Effector memory CD4-positive, alpha-beta T cell (primary cell): ENCODE results near the gene CDNF.

Experiments used
- DNase-seq, 3 donors: peaks; one replicate each; pipeline ENCODE4 v3.0.0-alpha.2; 2020
- H3K27ac ChIP-seq: 2 replicates; pipeline ENCODE4 v1.7.0; 2013; ENCODE audit warnings: mild to moderate bottlenecking, low read length, moderate library complexity; ENCODE audit not compliant: insufficient read depth, poor library complexity, severe bottlenecking
- H3K27me3 ChIP-seq: replicated peaks from 2 replicates; pipeline ENCODE4 v1.7.0; 2013; ENCODE audit warnings: mild to moderate bottlenecking, low read length; ENCODE audit not compliant: insufficient read depth, control insufficient read depth, poor library complexity, severe bottlenecking
- H3K36me3 ChIP-seq: 2 replicates; pipeline ENCODE4 v1.7.0; 2013; ENCODE audit warnings: mild to moderate bottlenecking, low read length, moderate library complexity; ENCODE audit not compliant: control insufficient read depth, insufficient read depth
- H3K4me1 ChIP-seq: 2 replicates; pipeline ENCODE4 v1.7.0; 2013; ENCODE audit warnings: low read length, mild to moderate bottlenecking; ENCODE audit not compliant: control insufficient read depth, insufficient read depth, poor library complexity, severe bottlenecking
- H3K4me3 ChIP-seq: 2 replicates; pipeline ENCODE4 v1.7.0; 2013; ENCODE audit warnings: low read length, low read depth, mild to moderate bottlenecking; ENCODE audit not compliant: insufficient read depth, poor library complexity, severe bottlenecking
- H3K9me3 ChIP-seq: 2 replicates; pipeline ENCODE4 v1.7.0; 2013; ENCODE audit warnings: mild to moderate bottlenecking, low read length, moderate library complexity; ENCODE audit not compliant: control insufficient read depth

CDNF gene

DNA sequence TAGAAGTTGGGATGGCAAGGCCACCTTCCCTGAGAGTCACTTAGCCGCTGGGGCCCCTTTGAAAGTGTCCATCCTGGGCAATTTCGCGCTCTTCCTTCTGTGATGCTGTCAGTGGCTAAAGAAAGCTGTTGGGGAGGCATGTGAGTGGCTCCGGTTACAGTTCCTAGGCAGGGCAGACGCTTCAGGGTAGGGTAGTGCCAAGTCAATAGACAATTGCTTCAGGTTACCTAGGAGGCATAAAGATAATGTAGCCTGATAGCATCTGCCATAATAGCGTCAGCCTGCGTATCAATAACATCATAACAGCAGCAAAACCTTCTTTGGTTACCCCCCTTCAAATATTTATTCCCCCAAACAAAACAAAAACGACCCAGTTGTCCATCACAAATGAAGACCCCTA lies 63.0 kb downstream of the CDNF start, which contains the start of gene FAM107B:
Gene FAM107B (minus strand): TSS at position 101 of the 400 bp plus-strand sequence. CDS start 234 bp downstream, outside the sequence.
- Histone ChIP-seq H3K9me3 (no peaks in the 10 kb centered on the region), H3K4me3 (no peak within 1 kb of the TSS), H3K36me3 (no peaks in the 10 kb centered on the region), H3K27me3 (no peaks in the 10 kb centered on the region), H3K27ac (no peak within 1 kb of the TSS), H3K4me1 (no peaks in the 10 kb centered on the region)
- no peak for DNase-seq

GRCh38 chr10:14774214-14774580 lies 63.6 kb downstream of the CDNF start:
- no peak for DNase-seq
- H3K27me3 ChIP-seq, result no peaks in the 10 kb centered on the region
- no peak overlapping the region for H3K4me3 ChIP-seq
- H3K4me1 ChIP-seq, result no peaks in the 10 kb centered on the region
- H3K27ac ChIP-seq, result no peak overlapping the region
- H3K9me3 ChIP-seq, result no peaks in the 10 kb centered on the region
- no peaks in the 10 kb centered on the region for H3K36me3 ChIP-seq

DNA sequence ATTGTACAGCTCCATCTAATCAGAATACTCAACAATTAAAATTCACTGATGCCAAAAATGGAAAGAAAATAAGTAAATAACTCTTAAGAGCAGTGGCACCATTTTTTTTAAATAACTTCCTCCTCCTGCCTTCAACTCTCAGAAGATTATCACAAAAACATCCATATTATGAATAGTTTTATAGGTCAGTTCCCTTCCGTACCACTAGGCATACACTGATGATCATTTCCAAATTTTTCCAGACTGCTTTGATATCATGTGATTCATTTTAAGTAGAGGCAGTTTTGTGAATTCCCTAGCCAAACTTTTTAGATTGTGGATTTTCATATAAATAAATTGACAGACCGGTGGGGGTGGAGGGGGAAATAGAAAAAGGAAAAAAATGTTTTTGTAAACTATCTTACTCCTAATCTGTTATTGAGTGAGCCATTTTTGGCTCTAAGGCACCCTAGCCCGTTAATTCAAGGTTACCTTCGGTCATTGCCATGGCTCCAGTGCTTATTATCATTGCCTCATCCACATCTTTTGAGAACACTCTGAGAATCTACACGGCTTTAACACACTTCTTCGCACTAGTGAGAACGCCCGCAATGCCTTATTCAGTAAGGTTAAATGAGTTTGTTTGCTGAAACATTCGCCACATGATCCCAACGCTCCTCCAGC lies 64.2 kb downstream of the CDNF start:
- Histone ChIP-seq H3K27ac (no peak overlapping the region), H3K27me3 (no peaks in the 10 kb centered on the region), H3K4me3 (no peak overlapping the region), H3K36me3 (no peaks in the 10 kb centered on the region), H3K9me3 (no peaks in the 10 kb centered on the region), H3K4me1 (no peaks in the 10 kb centered on the region)
- DNase-seq, result no peak

DNA sequence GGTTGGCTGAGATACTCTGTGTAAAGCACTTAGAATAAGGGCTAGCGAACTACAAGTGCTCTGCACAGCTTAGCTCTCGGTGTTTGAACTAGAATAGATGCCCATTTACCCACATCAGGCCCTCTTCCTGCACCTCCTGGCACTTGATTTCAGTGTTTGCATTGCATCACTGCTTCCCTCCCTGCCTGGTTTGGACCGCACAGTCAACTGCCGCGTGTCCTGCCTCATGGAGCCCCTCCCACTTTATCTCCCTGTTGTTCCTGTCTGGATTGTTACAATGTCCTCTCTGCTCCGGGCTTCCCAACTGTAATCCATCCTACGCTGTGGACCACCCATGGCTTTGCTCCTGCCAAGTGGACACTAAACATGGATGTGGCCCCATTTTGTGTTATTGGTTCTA lies 65.4 kb downstream of the CDNF start:
- H3K4me3 ChIP-seq, result no peak overlapping the region
- H3K36me3 ChIP-seq, result no peaks in the 10 kb centered on the region
- H3K27me3 ChIP-seq, result no peaks in the 10 kb centered on the region
- no peak for DNase-seq
- no peaks in the 10 kb centered on the region for H3K9me3 ChIP-seq
- H3K4me1 ChIP-seq, result no peaks in the 10 kb centered on the region
- H3K27ac ChIP-seq, result no peak overlapping the region

- Histone ChIP-seq H3K4me3 (no peak overlapping the region), H3K27ac (no peak overlapping the region), H3K4me1 (no peaks in the 10 kb centered on the region), H3K27me3 (no peaks in the 10 kb centered on the region), H3K36me3 (no peaks in the 10 kb centered on the region), H3K9me3 (no peaks in the 10 kb centered on the region)
- no peak for DNase-seq
Observed at GRCh38 chr10:14770927-14771326, 66.9 kb downstream of the CDNF start.
